Adipose tissue (tissue), 3 donors: Measurements from ENCODE around the gene CCR4. TPM values are rescaled to one million over a fixed set of nuclear protein-coding genes. Genes with fewer than 3 reads are reported as not detected.
"Not testable (repeated sequence)": the region's sequence is repeated elsewhere in the genome, so short reads cannot be mapped to it uniquely, and the experiment has no call there.

Experiments used
- H3K27ac ChIP-seq: one replicate; pipeline ENCODE4 v1.5.1; 2013; ENCODE audit warnings: low read depth, low read length
- WGBS, 3 donors: extraction: QIAGEN DNeasy Blood & Tissue Kit; methylation state at CpG; one replicate each; pipeline ENCODE4 v1.1.7; 2013; 5-methylcytosine and 5-hydroxymethylcytosine counted together
- polyA plus RNA-seq, 3 donors: library from polyadenylated mRNA; stranded (reverse); fragments of 200-250 nt; gene quantifications; one replicate each; pipeline ENCODE4 v1.2.3, GENCODE V29; 2013
- donor health status: healthy with polysubstance abuse.
- donor health status: Bipolar disorder and iron deficiency.
- donor health status: healthy.

Gene CCR4
- polyA plus RNA-seq, 3 donors, result 0.05 to 0.07 TPM; not detected in 1

DNA sequence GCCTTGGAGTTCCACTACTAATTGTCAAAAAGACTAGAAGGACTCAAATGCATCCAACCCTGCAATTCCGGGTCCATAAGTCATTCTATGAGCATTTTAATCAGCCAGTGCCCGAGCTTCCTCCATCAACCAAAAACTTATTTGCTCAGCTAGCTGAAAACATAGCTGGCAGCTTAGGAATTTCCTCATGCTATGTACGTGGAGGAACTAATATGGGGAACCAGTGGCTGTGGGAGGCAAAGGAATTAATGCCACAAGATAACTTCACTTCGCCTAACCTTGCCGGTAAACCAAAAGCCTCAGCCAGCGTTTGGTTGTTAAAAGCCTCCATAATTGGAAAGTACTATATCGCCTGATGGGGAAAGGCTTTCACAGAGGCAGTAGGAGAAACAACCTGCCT is 19.8 kb downstream of the CCR4 start:
- not testable (repeated sequence) for H3K27ac ChIP-seq
- WGBS, 3 donors, result 84 to 89% (median 88%) methylated on average over 7 of the region's 7 CpGs

GRCh38 chr3:32972482-32973146 is 21.2 kb downstream of the CCR4 start:
- 70 to 89% (median 74%) methylated on average over 4 of the region's 4 CpGs for WGBS, 3 donors
- H3K27ac ChIP-seq, result no peak overlapping the region

DNA sequence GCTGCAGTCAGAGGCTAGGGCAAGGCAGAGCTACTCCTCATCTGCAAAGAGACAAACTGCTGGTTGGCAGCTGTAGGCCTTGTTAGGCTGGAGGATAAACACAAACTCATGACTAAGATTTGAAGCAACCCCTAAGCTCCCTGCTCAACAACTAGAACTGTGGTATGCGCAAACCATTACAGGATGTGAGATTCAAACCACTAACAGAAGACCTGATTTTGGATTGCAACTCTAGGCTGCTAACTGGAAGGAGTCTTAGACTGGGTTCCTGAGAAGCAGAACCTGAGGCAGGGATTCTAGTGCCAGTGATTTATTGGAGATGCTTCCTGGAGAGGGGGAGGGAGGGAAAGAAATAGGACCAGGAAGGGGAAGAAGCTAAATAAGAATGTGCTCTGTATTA is 22.5 kb downstream of the CCR4 start:
- 70 to 82% (median 71%) methylated on average over 1 of the region's 1 CpG for WGBS, 3 donors
- H3K27ac ChIP-seq, result no peak overlapping the region

GRCh38 chr3:32975891-32976595 is 24.6 kb downstream of the CCR4 start:
- H3K27ac ChIP-seq, result no peak overlapping the region
- 81 to 86% (median 84%) methylated on average over 6 of the region's 6 CpGs for WGBS, 3 donors

DNA sequence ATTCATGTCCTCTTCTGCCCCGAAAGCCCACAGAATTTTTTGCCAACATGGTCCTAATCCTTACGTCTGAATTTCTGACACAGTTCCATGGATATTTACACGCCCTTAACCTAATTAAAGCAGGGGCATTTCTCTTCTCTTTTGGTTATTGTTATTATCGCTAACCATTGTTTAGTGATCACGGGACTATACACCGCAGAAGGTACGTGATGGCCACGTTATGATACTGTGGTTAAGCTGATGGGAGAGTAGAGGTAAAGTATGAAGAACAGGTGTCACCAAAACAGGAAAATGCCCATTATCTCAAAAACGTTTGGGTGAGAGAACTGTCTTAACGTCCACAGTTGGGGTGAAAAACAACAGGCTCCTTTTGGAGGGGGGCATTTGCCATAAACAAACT is 26.4 kb downstream of the CCR4 start:
- H3K27ac ChIP-seq, result no peak overlapping the region
- 62 to 69% (median 66%) methylated on average over 10 of the region's 10 CpGs for WGBS, 3 donors

- 67 to 77% (median 69%) methylated on average over 5 of the region's 5 CpGs for WGBS, 3 donors
- no peak overlapping the region for H3K27ac ChIP-seq
Measured at GRCh38 chr3:32978331-32978730, 26.9 kb downstream of the CCR4 start.

- H3K27ac ChIP-seq, result no peak overlapping the region
Measured at GRCh38 chr3:32983124-32983523, 31.7 kb downstream of the CCR4 start.

DNA sequence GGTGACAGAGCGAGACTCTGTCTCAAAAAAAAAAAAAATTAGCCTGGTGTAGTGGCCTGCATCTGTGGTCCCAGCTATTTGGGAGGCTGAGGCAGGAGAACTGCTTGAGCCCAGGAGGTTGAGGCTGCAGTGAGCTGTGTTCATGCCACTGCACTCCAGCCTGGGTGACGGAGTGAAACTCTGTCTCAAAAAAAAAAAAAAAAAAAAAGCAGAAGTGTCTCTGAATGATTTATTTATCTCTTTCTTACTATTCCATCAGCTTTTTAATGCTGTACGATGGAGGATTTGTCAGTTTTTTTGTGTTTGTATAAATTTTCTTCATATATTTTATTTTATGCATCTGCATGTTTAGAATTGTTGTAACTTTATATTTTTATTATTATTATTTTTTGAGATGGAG is 33.5 kb downstream of the CCR4 start:
- not testable (repeated sequence) for H3K27ac ChIP-seq
- WGBS, 3 donors, result 72 to 94% (median 78%) methylated on average over 3 of the region's 3 CpGs

DNA sequence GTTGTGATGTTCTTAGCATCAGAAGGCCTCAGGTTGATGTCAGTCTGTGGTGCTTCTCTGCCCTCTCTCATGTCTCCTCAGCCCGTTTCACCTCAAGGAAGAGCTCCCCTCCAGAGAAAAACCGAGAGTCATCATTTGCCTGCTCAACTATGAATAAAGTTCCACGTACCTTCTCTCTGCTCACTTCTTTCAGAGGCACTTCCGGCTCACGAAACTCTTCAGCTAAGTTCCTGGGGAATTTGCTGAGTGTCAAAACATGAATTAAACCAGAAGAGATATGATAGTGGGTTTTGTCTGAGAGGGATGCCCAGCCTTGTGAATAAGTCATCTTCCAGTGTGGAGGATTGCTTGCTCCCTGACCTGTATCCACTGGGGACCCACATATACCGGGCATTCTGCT is 37.7 kb downstream of the CCR4 start:
- no peak overlapping the region for H3K27ac ChIP-seq
- 84 to 87% (median 84%) methylated on average over 6 of the region's 6 CpGs for WGBS, 3 donors

DNA sequence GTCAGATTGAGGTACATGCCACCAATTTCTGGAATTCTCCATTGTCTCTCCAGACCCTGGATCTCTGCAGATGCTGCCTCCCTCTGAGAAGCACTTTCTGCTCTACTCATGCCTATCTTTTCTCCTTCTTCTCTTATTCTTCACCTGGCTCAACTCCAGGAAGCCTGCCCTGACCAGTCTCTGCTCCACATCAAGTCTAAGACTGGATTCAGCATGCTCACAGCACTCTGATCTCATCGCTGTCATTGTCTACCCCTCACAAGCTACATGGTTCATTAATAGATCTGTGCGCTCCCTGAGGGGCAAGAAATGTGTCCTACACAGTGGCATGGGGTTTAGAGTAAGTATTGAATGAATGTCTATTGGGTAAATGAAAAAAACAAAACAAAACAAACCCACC is 38.7 kb downstream of the CCR4 start:
- 92 to 98% (median 95%) methylated on average over 2 of the region's 2 CpGs for WGBS, 3 donors
- H3K27ac ChIP-seq, result no peak overlapping the region

- H3K27ac ChIP-seq, result no peak overlapping the region
- 83 to 95% (median 88%) methylated on average over 7 of the region's 7 CpGs for WGBS, 3 donors
Measured at GRCh38 chr3:32991781-32992180, 40.3 kb downstream of the CCR4 start.

- H3K27ac ChIP-seq, result no peak overlapping the region
- 89 to 94% (median 91%) methylated on average over 3 of the region's 3 CpGs for whole genome bisulfite sequencing, 3 donors
Measured at GRCh38 chr3:32992310-32992686, 40.9 kb downstream of the CCR4 start.

DNA sequence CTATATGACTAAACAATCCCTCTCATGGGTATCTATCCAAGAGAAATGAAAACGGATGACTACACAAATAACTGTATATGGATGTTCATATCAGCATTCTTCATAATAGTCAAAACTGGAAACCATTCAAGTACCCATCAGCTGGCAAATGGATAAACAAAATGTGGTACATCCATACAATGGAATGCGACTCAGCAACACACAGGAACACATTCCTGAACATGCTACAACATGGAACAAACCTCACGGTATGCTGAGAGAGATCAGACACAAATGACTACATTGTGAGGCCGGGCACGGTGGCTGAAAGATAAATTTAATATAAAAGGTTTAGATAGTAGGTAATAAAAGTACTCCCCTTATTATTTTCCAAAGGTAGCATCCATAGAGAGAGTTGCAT is 42.6 kb downstream of the CCR4 start:
- H3K27ac ChIP-seq, result no peak overlapping the region
- WGBS, 3 donors, result 95 to 97% (median 95%) methylated on average over 5 of the region's 5 CpGs

- no peak overlapping the region for H3K27ac ChIP-seq
- 77 to 83% (median 81%) methylated on average over 4 of the region's 4 CpGs for WGBS, 3 donors
Measured at GRCh38 chr3:32995098-32995497, 43.7 kb downstream of the CCR4 start.

- WGBS, 3 donors, result 74 to 86% (median 85%) methylated on average over 5 of the region's 5 CpGs
- H3K27ac ChIP-seq, result no peak overlapping the region
Measured at GRCh38 chr3:32996048-32996754, 44.8 kb downstream of the CCR4 start.

DNA sequence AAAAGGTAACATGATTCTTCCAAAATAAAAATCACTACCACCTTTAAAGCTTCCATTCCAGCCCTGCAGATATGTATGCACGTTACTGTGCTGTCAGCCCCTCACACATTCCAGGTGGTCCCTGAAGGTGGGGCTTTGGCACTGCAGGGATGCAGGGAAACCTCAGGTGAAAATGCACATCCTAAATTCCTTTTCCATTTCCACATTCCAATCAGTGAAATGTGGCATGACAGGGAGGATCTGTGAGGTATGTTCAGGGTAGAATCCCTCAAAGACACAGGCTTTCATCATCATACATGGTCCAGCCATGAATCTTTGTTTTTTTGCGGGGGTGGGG is 45.3 kb downstream of the CCR4 start:
- 89 to 97% (median 90%) methylated on average over 2 of the region's 2 CpGs for WGBS, 3 donors
- no peak overlapping the region for H3K27ac ChIP-seq

DNA sequence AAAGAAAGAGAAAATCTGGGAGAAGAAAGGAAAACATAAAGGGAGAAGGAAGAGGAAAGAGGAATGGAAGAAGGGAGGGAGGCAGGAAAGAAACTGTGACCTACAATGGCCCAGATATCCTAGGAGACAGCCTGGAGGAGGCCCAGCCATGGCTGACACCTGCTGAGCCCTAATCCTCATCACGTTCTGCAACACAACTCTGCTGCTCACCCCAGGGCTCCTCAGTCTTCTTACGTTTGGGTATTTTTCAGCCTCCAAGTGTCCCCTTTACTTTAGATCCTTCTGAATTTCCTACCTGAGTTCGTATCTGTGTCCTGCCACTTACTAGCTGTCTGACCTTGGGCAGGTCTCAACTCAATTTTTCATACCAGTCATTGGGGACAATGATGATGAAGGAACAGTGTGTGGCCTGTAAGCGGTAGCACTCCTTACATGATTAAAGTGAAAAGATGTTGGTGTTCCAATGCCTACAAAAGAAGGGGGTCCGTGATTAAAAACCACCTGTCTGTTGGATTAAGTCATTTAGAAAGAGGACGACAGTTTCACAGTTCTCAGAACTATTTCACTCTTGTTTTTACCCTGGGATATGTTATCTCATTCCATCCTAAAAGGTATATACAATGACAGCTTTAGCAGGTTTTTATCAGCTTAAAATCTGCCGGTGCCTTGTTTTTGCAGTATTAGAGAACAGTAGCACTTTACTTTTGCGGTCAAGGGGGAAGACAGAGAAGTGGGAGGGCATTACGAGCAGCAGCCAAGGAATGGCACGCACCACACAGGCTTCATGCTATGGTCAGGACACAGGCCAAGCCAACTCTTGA is 47.4 kb downstream of the CCR4 start:
- H3K27ac ChIP-seq, result no peak overlapping the region
- 89 to 92% (median 89%) methylated on average over 10 of the region's 10 CpGs for WGBS, 3 donors

DNA sequence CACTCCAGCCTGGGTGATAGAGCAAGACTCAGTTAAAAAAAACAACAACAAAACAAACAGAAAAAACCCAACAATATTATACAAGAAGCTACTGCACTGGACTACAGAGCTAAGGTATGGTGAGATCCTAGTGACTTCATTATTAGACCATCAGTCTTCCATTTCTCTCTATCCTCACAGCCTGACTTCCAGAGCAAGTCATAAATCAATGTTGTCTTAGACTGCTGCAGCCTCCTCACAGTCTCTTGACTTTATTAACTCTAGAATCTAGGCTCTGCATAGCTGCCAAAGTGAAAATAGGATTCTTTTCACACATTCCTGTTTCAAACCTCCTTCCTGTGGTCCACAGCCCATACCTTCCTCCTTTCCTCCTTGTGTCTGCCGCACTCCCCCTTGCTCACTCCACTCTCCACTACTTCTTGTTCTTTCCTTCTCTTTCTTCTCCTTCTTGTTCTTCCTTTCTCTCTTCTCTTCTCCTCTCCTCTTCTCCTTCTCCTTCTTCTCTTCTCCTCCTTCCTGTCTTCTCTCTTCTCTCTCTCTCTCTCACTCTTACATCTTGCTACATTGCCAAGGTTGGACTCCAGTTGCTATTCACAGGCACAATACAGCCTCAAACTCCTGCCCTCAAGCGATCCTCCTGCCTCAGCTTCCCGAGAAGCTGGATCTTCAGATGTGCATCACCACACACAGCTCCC is 49.4 kb downstream of the CCR4 start:
- 94 to 98% (median 95%) methylated on average over 3 of the region's 3 CpGs for WGBS, 3 donors
- no peak overlapping the region for H3K27ac ChIP-seq
